Smooth muscle cell (in vitro differentiated cells): ENCODE results near the gene NFATC1. TPM values are rescaled to one million over a fixed set of nuclear protein-coding genes. Genes with fewer than 3 reads are reported as not detected.
A peak's percentile ranks its signal among the peaks of the same experiment; 100 is the strongest.
"Not testable (repeated sequence)": the region's sequence is repeated elsewhere in the genome, so short reads cannot be mapped to it uniquely, and the experiment has no call there.

Experiments used
- DNase-seq: peaks from one replicate; lab custom pipeline; 2025; ENCODE audit not compliant: unreplicated experiment; lab: John Stamatoyannopoulos, UW
- H2AFZ ChIP-seq: fragments of 200-600 bp; sonication (generic); 2 replicates; pipeline ENCODE4 v1.6.0; 2016; ENCODE audit warnings: antibody characterized with exemption, low read depth, mild to moderate bottlenecking
- H3F3A ChIP-seq: fragments of 200-600 bp; sonication (generic); 2 replicates; pipeline ENCODE4 v1.6.0; 2017; ENCODE audit warnings: antibody characterized with exemption, low read depth
- H3K27ac ChIP-seq: fragments of 200-600 bp; sonication (generic); 2 replicates; pipeline ENCODE4 v1.5.1; 2016; ENCODE audit warnings: low read depth, mild to moderate bottlenecking
- H3K27me3 ChIP-seq: fragments of 200-600 bp; sonication (generic); 2 replicates; pipeline ENCODE4 v1.6.1; 2016; ENCODE audit warnings: low read depth, mild to moderate bottlenecking
- H3K36me3 ChIP-seq: fragments of 200-600 bp; sonication (generic); 2 replicates; pipeline ENCODE4 v1.5.1; 2016; ENCODE audit warnings: low read depth
- H3K4me1 ChIP-seq: fragments of 200-600 bp; sonication (generic); 2 replicates; pipeline ENCODE4 v1.5.1; 2016; ENCODE audit warnings: low read depth
- H3K4me2 ChIP-seq: fragments of 200-600 bp; sonication (generic); 2 replicates; pipeline ENCODE4 v1.6.0; 2016; ENCODE audit warnings: mild to moderate bottlenecking
- H3K4me3 ChIP-seq: fragments of 200-600 bp; sonication (generic); 2 replicates; pipeline ENCODE4 v1.5.1; 2016; ENCODE audit warnings: mild to moderate bottlenecking
- H3K79me2 ChIP-seq: fragments of 200-600 bp; sonication (generic); 2 replicates; pipeline ENCODE4 v1.6.0; 2016; ENCODE audit warnings: low read depth, mild to moderate bottlenecking
- H3K9ac ChIP-seq: fragments of 200-600 bp; sonication (generic); 2 replicates; pipeline ENCODE4 v1.6.0; 2016; ENCODE audit warnings: low read depth
- H3K9me3 ChIP-seq: fragments of 200-600 bp; sonication (generic); replicated peaks from 2 replicates; pipeline ENCODE4 v1.5.1; 2016; ENCODE audit warnings: low read depth
- H4K20me1 ChIP-seq: fragments of 200-600 bp; sonication (generic); 2 replicates; pipeline ENCODE4 v1.6.0; 2016; ENCODE audit warnings: low read depth
- WGBS: methylation state at CpG from one replicate; pipeline ENCODE4 v1.1.7; 2016; ENCODE audit warnings: low lambda C conversion rate; 5-methylcytosine and 5-hydroxymethylcytosine counted together
- polyA plus RNA-seq: library from polyadenylated mRNA; unstranded; fragments of >200 nt; fragmentation: Nextera tagmentation; extraction: Ambion mirVana; gene quantifications from 2 replicates; pipeline ENCODE4 v1.2.1, GENCODE V29; 2016
- total RNA-seq: library from RNA; depleted of rRNA; stranded (reverse); fragments of >200 nt; gene quantifications from 2 replicates; pipeline ENCODE4 v1.2.3, GENCODE V29; 2014
- TF ChIP-seq, protein P1 (sequence below): fragments of 200-600 bp; sonication (generic); IDR thresholded peaks from 2 replicates; pipeline ENCODE4 v1.5.1; 2017; ENCODE audit warnings: borderline replicate concordance, mild to moderate bottlenecking, antibody characterized with exemption; ENCODE audit not compliant: insufficient read depth, poor library complexity, severe bottlenecking

Gene NFATC1
- total and polyA plus RNA-seq, 2 experiments from 2014 or later: 13.1 to 19.2 TPM

- Histone ChIP-seq H3F3A (peaks cover 16% of the 10 kb centered on the region), H3K9me3 (no peaks in the 10 kb centered on the region), H4K20me1 (no peaks in the 10 kb centered on the region), H3K4me1 (peaks cover 3% of the 10 kb centered on the region), H3K27ac (no peak overlapping the region), H3K27me3 (no peaks in the 10 kb centered on the region), H3K4me2 (no peak overlapping the region), H3K4me3 (no peak overlapping the region), H3K36me3 (peaks cover 6% of the 10 kb centered on the region), H3K9ac (no peak overlapping the region), H2AFZ (no peak overlapping the region), H3K79me2 (no peaks in the 10 kb centered on the region)
- TF ChIP-seq, protein P1, sequence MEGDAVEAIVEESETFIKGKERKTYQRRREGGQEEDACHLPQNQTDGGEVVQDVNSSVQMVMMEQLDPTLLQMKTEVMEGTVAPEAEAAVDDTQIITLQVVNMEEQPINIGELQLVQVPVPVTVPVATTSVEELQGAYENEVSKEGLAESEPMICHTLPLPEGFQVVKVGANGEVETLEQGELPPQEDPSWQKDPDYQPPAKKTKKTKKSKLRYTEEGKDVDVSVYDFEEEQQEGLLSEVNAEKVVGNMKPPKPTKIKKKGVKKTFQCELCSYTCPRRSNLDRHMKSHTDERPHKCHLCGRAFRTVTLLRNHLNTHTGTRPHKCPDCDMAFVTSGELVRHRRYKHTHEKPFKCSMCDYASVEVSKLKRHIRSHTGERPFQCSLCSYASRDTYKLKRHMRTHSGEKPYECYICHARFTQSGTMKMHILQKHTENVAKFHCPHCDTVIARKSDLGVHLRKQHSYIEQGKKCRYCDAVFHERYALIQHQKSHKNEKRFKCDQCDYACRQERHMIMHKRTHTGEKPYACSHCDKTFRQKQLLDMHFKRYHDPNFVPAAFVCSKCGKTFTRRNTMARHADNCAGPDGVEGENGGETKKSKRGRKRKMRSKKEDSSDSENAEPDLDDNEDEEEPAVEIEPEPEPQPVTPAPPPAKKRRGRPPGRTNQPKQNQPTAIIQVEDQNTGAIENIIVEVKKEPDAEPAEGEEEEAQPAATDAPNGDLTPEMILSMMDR: no peak
- DNase-seq: no peak
- 97% methylated on average over 4 of the region's 4 CpGs for WGBS
These were observed 105.3 kb downstream of the NFATC1 start for GRCh38 chr18:79501006-79501405.

DNA sequence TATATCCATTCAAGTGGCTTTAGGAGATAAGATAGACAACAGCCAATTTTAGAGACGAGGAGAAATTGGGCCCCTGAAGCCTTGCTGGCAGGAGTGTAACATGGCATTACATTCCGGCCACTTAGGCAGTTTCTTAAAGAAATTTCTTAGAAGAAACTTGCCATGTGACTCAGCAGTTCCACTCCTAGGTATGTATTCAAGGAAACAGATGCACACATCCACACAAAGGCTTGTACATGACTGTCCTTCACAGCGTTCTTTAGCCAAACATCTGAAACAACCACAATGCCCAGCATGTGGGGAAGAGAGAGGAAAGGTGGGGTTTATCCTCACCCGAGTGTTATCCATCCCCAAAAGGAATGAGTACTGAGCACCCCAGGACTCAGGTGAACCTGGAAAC, 107.1 kb downstream of the NFATC1 start:
- H2AFZ ChIP-seq: no peak overlapping the region
- peak overlapping the region; percentile 9 for H3K27ac ChIP-seq
- peaks cover 11% of the 10 kb centered on the region for H3K4me1 ChIP-seq
- no peaks in the 10 kb centered on the region for H3K9me3 ChIP-seq
- H3K9ac ChIP-seq: no peak overlapping the region
- H4K20me1 ChIP-seq: no peaks in the 10 kb centered on the region
- no peak overlapping the region for H3K4me3 ChIP-seq
- TF ChIP-seq, protein P1: no peak
- H3K36me3 ChIP-seq: peaks cover 6% of the 10 kb centered on the region
- H3K4me2 ChIP-seq: no peak overlapping the region
- peaks cover 13% of the 10 kb centered on the region for H3F3A ChIP-seq
- DNase-seq: no peak
- WGBS: 38% methylated on average over 4 of the region's 4 CpGs
- no peaks in the 10 kb centered on the region for H3K27me3 ChIP-seq
- no peaks in the 10 kb centered on the region for H3K79me2 ChIP-seq

DNA sequence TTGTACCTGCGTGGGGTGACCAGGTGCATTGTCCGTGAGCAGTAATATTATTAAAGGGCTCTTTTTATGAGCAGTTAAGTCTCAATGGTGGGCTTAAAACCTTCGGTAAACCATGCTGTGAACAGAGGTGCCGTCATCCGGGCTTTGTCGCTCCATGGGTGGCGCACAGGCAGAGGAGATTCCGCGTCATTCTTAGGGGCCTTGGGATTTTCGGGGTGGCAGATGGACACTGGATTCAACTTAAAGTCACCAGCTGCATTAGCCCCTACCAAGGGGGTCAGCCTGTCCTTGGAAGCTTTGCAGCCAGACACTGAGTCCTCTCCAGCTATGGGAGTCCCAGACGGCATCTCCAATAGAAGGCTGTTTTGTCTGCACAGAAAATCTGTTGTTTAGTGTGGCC, 107.7 kb downstream of the NFATC1 start:
- 96% methylated on average over 11 of the region's 11 CpGs for WGBS
- Histone ChIP-seq H3K4me2 (no peak overlapping the region), H3K27ac (peak overlapping the region; percentile 9), H4K20me1 (no peaks in the 10 kb centered on the region), H3K9ac (no peak overlapping the region), H3K36me3 (peaks cover 6% of the 10 kb centered on the region), H3K9me3 (no peaks in the 10 kb centered on the region), H3K79me2 (no peaks in the 10 kb centered on the region), H3K4me3 (no peak overlapping the region), H3K4me1 (peaks cover 13% of the 10 kb centered on the region), H3K27me3 (no peaks in the 10 kb centered on the region), H3F3A (peaks cover 7% of the 10 kb centered on the region), H2AFZ (no peak overlapping the region)
- DNase-seq: no peak
- TF ChIP-seq, protein P1: no peak

DNA sequence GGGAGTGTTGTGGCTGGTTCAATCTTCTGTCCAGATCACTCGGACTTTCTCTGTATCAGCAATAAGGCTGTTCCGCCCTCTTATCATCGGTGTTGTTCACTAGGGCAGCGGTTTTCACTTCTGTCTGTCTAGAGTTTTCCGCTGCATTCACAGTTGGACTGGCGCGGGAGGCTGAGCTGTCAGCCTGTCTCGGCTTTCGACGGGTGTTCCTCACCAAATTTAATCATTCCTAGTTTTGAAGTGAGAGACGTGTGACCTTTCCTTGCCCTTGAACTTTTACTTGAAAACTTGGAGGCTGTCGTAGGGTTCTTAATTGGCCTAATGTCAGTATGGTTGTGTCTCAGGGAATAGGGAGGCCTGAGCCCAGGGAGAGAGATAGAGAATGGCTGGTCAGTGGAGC, 108.3 kb downstream of the NFATC1 start:
- H2AFZ ChIP-seq: no peak overlapping the region
- peak overlapping the region; percentile 36 for H3K27ac ChIP-seq
- TF ChIP-seq, protein P1: no peak
- no peak overlapping the region for H3K9ac ChIP-seq
- peaks cover 13% of the 10 kb centered on the region for H3K4me1 ChIP-seq
- 48% methylated on average over 12 of the region's 12 CpGs for WGBS
- no peaks in the 10 kb centered on the region for H3K79me2 ChIP-seq
- peak overlapping the region; percentile 14 for H3K4me2 ChIP-seq
- H3K9me3 ChIP-seq: no peaks in the 10 kb centered on the region
- no peaks in the 10 kb centered on the region for H4K20me1 ChIP-seq
- H3F3A ChIP-seq: peaks cover 5% of the 10 kb centered on the region
- DNase-seq: no peak
- no peaks in the 10 kb centered on the region for H3K27me3 ChIP-seq
- H3K36me3 ChIP-seq: peaks cover under 1% of the 10 kb centered on the region
- H3K4me3 ChIP-seq: no peak overlapping the region

DNA sequence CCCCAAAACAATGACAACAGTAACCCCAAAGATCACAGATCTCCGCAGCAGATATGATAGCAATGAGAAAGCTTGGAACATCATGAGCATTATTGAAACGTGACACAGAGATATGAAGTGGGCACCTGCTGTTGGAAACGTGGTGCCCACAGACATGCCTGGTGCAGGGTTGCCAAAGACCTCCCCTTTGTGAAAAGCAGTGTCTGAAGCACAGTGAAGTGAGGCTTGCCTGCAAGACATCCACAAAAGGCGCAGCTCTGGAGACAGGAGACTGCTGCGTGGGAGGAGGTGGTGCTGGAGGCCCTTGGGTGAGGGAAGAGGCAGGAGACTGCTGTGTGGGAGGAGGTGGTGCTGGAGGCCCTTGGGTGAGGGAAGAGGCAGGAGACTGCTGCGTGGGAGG, 108.8 kb downstream of the NFATC1 start:
- not testable (repeated sequence) for H3K79me2 ChIP-seq, H3K9ac ChIP-seq, H3K27me3 ChIP-seq, H3F3A ChIP-seq, H2AFZ ChIP-seq, DNase-seq, H3K9me3 ChIP-seq, H3K36me3 ChIP-seq, H4K20me1 ChIP-seq, H3K4me3 ChIP-seq, H3K27ac ChIP-seq
- Histone ChIP-seq H3K4me1 (peaks cover 13% of the 10 kb centered on the region), H3K4me2 (peak overlapping the region; percentile 14)
- WGBS: 74% methylated on average over 6 of the region's 6 CpGs

GRCh38 chr18:79505465-79505864, 109.7 kb downstream of the NFATC1 start:
- H3K4me2 ChIP-seq, H3K27ac ChIP-seq, H3K79me2 ChIP-seq, H3K27me3 ChIP-seq, H3K36me3 ChIP-seq, H3F3A ChIP-seq, H3K9ac ChIP-seq, H3K4me3 ChIP-seq, DNase-seq, H2AFZ ChIP-seq, H3K9me3 ChIP-seq, H4K20me1 ChIP-seq: not testable (repeated sequence)
- peaks cover 13% of the 10 kb centered on the region for H3K4me1 ChIP-seq
- WGBS: 100% methylated on average over 3 of the region's 3 CpGs
